Endodermal cell (in vitro differentiated cells): ENCODE measurements around the gene TAF15. TPM values are rescaled to one million over a fixed set of nuclear protein-coding genes. Genes with fewer than 3 reads are reported as not detected.

Experiments used
- DNase-seq: peaks from one replicate; pipeline ENCODE4 v3.0.0-alpha.2; 2017
- H3K27ac ChIP-seq: 2 replicates; pipeline ENCODE4 v1.5.1; 2013; ENCODE audit warnings: mild to moderate bottlenecking, low read depth, low read length, moderate library complexity
- H3K27me3 ChIP-seq: 2 replicates; pipeline ENCODE4 v1.6.1; 2013; ENCODE audit warnings: mild to moderate bottlenecking, low read length, moderate library complexity; ENCODE audit not compliant: insufficient read depth, control insufficient read depth, poor library complexity, severe bottlenecking
- H3K36me3 ChIP-seq: 2 replicates; pipeline ENCODE4 v1.7.0; 2013; ENCODE audit warnings: mild to moderate bottlenecking, low read length, moderate library complexity; ENCODE audit not compliant: control insufficient read depth, insufficient read depth
- H3K4me1 ChIP-seq: one replicate; pipeline ENCODE4 v1.7.0; 2013; ENCODE audit warnings: low read length; ENCODE audit not compliant: control insufficient read depth, insufficient read depth
- H3K4me3 ChIP-seq: 2 replicates; pipeline ENCODE4 v1.5.1; 2013; ENCODE audit warnings: mild to moderate bottlenecking, low read length, moderate library complexity
- H3K9ac ChIP-seq: 2 replicates; pipeline ENCODE4 v1.6.1; 2013; ENCODE audit warnings: mild to moderate bottlenecking, low read length, moderate library complexity; ENCODE audit not compliant: poor library complexity, severe bottlenecking; ENCODE audit errors: extremely low read depth
- H3K9me3 ChIP-seq: 2 replicates; pipeline ENCODE4 v1.6.1; 2013; ENCODE audit warnings: mild to moderate bottlenecking, low read length, moderate library complexity; ENCODE audit not compliant: control insufficient read depth
- H3K27ac Mint-ChIP-seq: 2 replicates; pipeline ENCODE4 v1.8.0; 2020; ENCODE audit warnings: mixed read lengths
- H3K27me3 Mint-ChIP-seq: 2 replicates; pipeline ENCODE4 v1.8.0; 2021; ENCODE audit warnings: mild to moderate bottlenecking, mixed read lengths; ENCODE audit not compliant: insufficient read depth
- H3K36me3 Mint-ChIP-seq: 2 replicates; pipeline ENCODE4 v1.8.0; 2020; ENCODE audit warnings: low read depth, mixed read lengths
- H3K4me1 Mint-ChIP-seq: 2 replicates; pipeline ENCODE4 v1.8.0; 2020; ENCODE audit warnings: mixed read lengths
- H3K4me3 Mint-ChIP-seq: 2 replicates; pipeline ENCODE4 v1.8.0; 2020; ENCODE audit warnings: mild to moderate bottlenecking, moderate library complexity, mixed read lengths
- H3K9me3 Mint-ChIP-seq: 2 replicates; pipeline ENCODE4 v1.8.0; 2020; ENCODE audit warnings: mild to moderate bottlenecking, mixed read lengths
- WGBS, 2 experiments: methylation state at CpG; one replicate each; pipeline versions ENCODE4 v1.1.5 to v1.1.7; 2013; ENCODE audit warnings: missing lambda C conversion rate in 2 of 2, mixed read lengths in 1 of 2; ENCODE audit not compliant: insufficient coverage in 1 of 2, insufficient read length in 1 of 2; 5-methylcytosine and 5-hydroxymethylcytosine counted together
- total RNA-seq, 2 donors: library from RNA; stranded (reverse); fragmentation: NEBNext Ultra II Directional in 1 of 2; extraction: Animal tissue kit (Norgen Biotek cat#: 25700) in 1 of 2; gene quantifications; 2 replicates in 1 of 2; 3 replicates in 1 of 2; pipeline ENCODE4 v1.2.1, GENCODE V29; 2021
- TF ChIP-seq, protein P1 (sequence below): fragments of 200-600 bp; sonication (generic); conservative IDR thresholded peaks from 2 replicates; pipeline ENCODE4 v1.5.0; 2021; ENCODE audit warnings: antibody characterized with exemption, mild to moderate bottlenecking

TAF15 gene
- total RNA-seq, 2 donors from 2014 or later: 230 to 247 TPM

DNA sequence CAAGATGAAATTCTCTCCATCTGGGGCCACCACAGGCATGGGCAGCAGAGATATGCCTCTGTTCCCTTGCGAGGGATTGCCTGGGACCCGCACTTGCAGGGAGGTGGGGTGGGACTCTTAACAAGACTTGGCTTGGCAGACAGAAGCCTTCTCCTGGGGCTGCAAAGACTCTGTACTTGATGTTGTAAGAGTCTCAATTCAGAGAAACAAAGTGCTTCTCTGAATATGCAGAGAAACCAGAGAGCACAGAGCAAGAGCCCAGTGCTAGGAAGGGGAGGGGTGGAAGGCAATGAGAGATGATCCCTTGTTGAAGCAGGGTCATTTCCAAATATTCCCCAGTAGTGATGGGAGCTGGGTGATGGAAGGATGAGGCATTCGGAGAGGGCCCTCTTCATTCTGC is 16.0 kb upstream of the TAF15 start:
- H3K27ac ChIP-seq: no peak overlapping the region
- TF ChIP-seq, protein P1, sequence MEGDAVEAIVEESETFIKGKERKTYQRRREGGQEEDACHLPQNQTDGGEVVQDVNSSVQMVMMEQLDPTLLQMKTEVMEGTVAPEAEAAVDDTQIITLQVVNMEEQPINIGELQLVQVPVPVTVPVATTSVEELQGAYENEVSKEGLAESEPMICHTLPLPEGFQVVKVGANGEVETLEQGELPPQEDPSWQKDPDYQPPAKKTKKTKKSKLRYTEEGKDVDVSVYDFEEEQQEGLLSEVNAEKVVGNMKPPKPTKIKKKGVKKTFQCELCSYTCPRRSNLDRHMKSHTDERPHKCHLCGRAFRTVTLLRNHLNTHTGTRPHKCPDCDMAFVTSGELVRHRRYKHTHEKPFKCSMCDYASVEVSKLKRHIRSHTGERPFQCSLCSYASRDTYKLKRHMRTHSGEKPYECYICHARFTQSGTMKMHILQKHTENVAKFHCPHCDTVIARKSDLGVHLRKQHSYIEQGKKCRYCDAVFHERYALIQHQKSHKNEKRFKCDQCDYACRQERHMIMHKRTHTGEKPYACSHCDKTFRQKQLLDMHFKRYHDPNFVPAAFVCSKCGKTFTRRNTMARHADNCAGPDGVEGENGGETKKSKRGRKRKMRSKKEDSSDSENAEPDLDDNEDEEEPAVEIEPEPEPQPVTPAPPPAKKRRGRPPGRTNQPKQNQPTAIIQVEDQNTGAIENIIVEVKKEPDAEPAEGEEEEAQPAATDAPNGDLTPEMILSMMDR: no peak
- no peaks in the 10 kb centered on the region for H3K9me3 ChIP-seq
- H3K4me1 Mint-ChIP-seq: no peaks in the 10 kb centered on the region
- no peak overlapping the region for H3K27ac Mint-ChIP-seq
- H3K9me3 Mint-ChIP-seq: no peaks in the 10 kb centered on the region
- DNase-seq: peak; percentile 39
- H3K27me3 Mint-ChIP-seq: peaks cover 83% of the 10 kb centered on the region
- no peaks in the 10 kb centered on the region for H3K36me3 Mint-ChIP-seq
- no peaks in the 10 kb centered on the region for H3K36me3 ChIP-seq
- H3K4me3 ChIP-seq: no peak overlapping the region
- H3K4me3 Mint-ChIP-seq: no peak overlapping the region
- H3K9ac ChIP-seq: no peak overlapping the region
- WGBS, 2 experiments: 63 to 82% methylated on average over 3 of the region's 3 CpGs
- H3K27me3 ChIP-seq: peaks cover 87% of the 10 kb centered on the region
- no peaks in the 10 kb centered on the region for H3K4me1 ChIP-seq

DNA sequence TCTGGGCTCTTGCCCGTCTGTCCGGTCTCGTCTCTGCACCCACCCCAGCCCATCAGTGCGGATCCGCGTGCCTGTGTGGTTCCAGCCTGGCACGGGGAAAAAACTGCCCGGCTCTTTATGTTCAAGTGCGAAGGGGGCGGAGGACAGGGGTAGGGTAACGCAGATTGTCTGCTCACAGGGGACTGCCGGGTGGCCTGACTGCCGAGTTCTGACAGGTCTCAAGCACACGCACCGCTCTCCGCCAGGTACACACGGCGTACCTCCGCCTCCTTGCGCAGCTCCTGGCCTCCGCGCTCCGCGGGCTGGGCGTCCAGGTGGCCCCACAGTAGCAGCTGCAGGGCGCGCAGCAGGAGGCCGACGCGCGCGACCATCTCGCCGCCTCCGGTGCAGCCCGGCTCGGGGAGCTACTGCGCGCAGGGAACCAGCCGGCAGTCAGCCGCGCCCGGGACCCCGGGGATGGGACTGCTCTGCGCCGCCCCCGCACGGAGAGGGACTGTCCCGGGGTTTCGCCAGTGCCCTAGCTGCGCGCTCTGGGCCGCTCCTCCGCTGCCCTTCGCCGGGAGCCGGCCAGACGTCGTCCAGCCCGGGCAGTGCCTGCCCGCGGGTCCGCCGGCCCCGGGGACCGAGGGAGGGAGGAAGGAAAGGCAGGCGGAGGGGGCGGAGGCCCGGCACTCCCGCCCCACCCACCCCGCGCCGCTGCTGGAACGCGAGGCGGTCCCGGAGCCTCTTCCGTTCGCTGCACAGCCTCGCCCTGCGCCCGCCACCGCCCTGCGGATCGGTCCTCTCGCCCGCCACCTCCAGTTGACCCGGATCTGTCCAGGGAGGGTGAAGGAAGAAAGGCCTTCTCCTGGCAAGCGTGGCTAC is 14.0 kb upstream of the TAF15 start, which contains the start of gene MMP28:
Gene MMP28 (minus strand): TSS at position 635 of the 864 bp plus-strand sequence. CDS start 264 bp downstream, at position 371.
- peak; percentile 87 for DNase-seq
- 2 to 3% methylated on average over 8 to 89 of the region's 89 CpGs for WGBS, 2 experiments
- Mint-ChIP-seq H3K9me3 (no peaks in the 10 kb centered on the region), H3K4me3 (peak within 1 kb of the TSS; percentile 48), H3K27me3 (peaks cover 90% of the 10 kb centered on the region), H3K36me3 (no peaks in the 10 kb centered on the region), H3K4me1 (no peaks in the 10 kb centered on the region), H3K27ac (no peak within 1 kb of the TSS)
- no peak within 1 kb of the TSS for H3K9ac ChIP-seq
- H3K4me3 ChIP-seq: peak within 1 kb of the TSS; percentile 73
- no peaks in the 10 kb centered on the region for H3K9me3 ChIP-seq
- no peaks in the 10 kb centered on the region for H3K4me1 ChIP-seq
- H3K27me3 ChIP-seq: peaks cover 89% of the 10 kb centered on the region
- H3K27ac ChIP-seq: no peak within 1 kb of the TSS
- TF ChIP-seq, protein P1: no peak
- no peaks in the 10 kb centered on the region for H3K36me3 ChIP-seq

DNA sequence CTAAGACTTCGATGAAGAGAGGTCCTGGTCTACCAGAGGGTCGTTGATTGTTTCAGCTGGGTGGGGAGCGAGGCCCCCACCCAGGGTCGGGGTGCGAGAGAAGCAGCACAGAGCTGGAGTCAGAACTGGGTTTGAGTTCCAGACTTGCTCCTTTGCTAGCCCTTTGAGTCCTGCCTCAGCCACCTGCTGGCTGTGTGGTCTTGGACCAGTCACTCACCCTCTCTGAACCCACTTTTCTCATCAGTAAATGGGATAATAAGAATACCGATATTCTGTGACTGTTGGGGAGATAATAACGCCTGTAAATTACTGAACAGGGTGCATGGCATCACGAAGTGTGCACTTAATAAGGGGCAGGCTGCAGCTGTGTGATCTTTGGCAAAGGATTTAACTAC is 13.4 kb upstream of the TAF15 start:
- 48 to 88% methylated on average over 3 to 8 of the region's 8 CpGs for WGBS, 2 experiments
- no peaks in the 10 kb centered on the region for H3K9me3 ChIP-seq
- no peaks in the 10 kb centered on the region for H3K4me1 Mint-ChIP-seq
- peaks cover 92% of the 10 kb centered on the region for H3K27me3 ChIP-seq
- H3K9me3 Mint-ChIP-seq: no peaks in the 10 kb centered on the region
- H3K36me3 Mint-ChIP-seq: no peaks in the 10 kb centered on the region
- peak overlapping the region; percentile 48 for H3K4me3 Mint-ChIP-seq
- no peak overlapping the region for H3K27ac ChIP-seq
- H3K9ac ChIP-seq: no peak overlapping the region
- peak overlapping the region; percentile 59 for H3K4me3 ChIP-seq
- no peaks in the 10 kb centered on the region for H3K36me3 ChIP-seq
- TF ChIP-seq, protein P1: no peak
- H3K27me3 Mint-ChIP-seq: peaks cover 86% of the 10 kb centered on the region
- no peak for DNase-seq
- H3K27ac Mint-ChIP-seq: no peak overlapping the region
- no peaks in the 10 kb centered on the region for H3K4me1 ChIP-seq
